ENCODE results near the gene MAPK4.

The MAPK4 gene

GRCh38 chr18:50623694-50624352, 63.9 kb downstream of the MAPK4 start:
- Histone ChIP-seq H3K27me3 (ENCODE audit: insufficient read depth, low read length) (no peaks in the 10 kb centered on the region), H2AFZ (ENCODE audit: low read length, unreplicated experiment) (no peak overlapping the region), H3K4me1 (ENCODE audit: control insufficient read depth, insufficient read depth, low read length, unreplicated experiment) (no peaks in the 10 kb centered on the region), H3K27ac (ENCODE audit: low read depth, low read length) (no peak overlapping the region), H3K79me2 (ENCODE audit: control insufficient read depth, insufficient read depth, low read length, unreplicated experiment) (no peaks in the 10 kb centered on the region), H3K4me3 (ENCODE audit: low read depth, low read length) (no peak overlapping the region), H3K36me3 (ENCODE audit: insufficient read depth, low read length) (no peaks in the 10 kb centered on the region)

GRCh38 chr18:50624981-50625380, 65.1 kb downstream of the MAPK4 start:
- H2AFZ ChIP-seq (ENCODE audit: low read length, unreplicated experiment), result no peak overlapping the region
- H3K4me1 ChIP-seq (ENCODE audit: control insufficient read depth, insufficient read depth, low read length, unreplicated experiment), result no peaks in the 10 kb centered on the region
- H3K36me3 ChIP-seq (ENCODE audit: insufficient read depth, low read length), result no peaks in the 10 kb centered on the region
- H3K79me2 ChIP-seq (ENCODE audit: control insufficient read depth, insufficient read depth, low read length, unreplicated experiment), result no peaks in the 10 kb centered on the region
- no peak overlapping the region for H3K27ac ChIP-seq (ENCODE audit: low read depth, low read length)
- H3K4me3 ChIP-seq (ENCODE audit: low read depth, low read length), result no peak overlapping the region
- no peaks in the 10 kb centered on the region for H3K27me3 ChIP-seq (ENCODE audit: insufficient read depth, low read length)

GRCh38 chr18:50626317-50626716, 66.4 kb downstream of the MAPK4 start:
- Histone ChIP-seq H3K4me1 (ENCODE audit: control insufficient read depth, insufficient read depth, low read length, unreplicated experiment) (no peaks in the 10 kb centered on the region), H2AFZ (ENCODE audit: low read length, unreplicated experiment) (no peak overlapping the region), H3K27me3 (ENCODE audit: insufficient read depth, low read length) (0 out of 2 replicates have a peak, but pooled peaks cover 3% of the 10 kb centered on the region), H3K36me3 (ENCODE audit: insufficient read depth, low read length) (no peaks in the 10 kb centered on the region), H3K79me2 (ENCODE audit: control insufficient read depth, insufficient read depth, low read length, unreplicated experiment) (no peaks in the 10 kb centered on the region), H3K27ac (ENCODE audit: low read depth, low read length) (no peak overlapping the region), H3K4me3 (ENCODE audit: low read depth, low read length) (no peak overlapping the region)

- Histone ChIP-seq H3K4me3 (ENCODE audit: low read depth, low read length) (no peak overlapping the region), H3K4me1 (ENCODE audit: control insufficient read depth, insufficient read depth, low read length, unreplicated experiment) (no peaks in the 10 kb centered on the region), H2AFZ (ENCODE audit: low read length, unreplicated experiment) (no peak overlapping the region), H3K27ac (ENCODE audit: low read depth, low read length) (no peak overlapping the region), H3K79me2 (ENCODE audit: control insufficient read depth, insufficient read depth, low read length, unreplicated experiment) (no peaks in the 10 kb centered on the region), H3K36me3 (ENCODE audit: insufficient read depth, low read length) (no peaks in the 10 kb centered on the region), H3K27me3 (ENCODE audit: insufficient read depth, low read length) (0 out of 2 replicates have a peak, but pooled peaks cover 7% of the 10 kb centered on the region)
Measured at GRCh38 chr18:50627594-50628532, 68.0 kb downstream of the MAPK4 start.

GRCh38 chr18:50628533-50628905, 68.6 kb downstream of the MAPK4 start:
- Histone ChIP-seq H3K27ac (ENCODE audit: low read depth, low read length) (no peak overlapping the region), H2AFZ (ENCODE audit: low read length, unreplicated experiment) (no peak overlapping the region), H3K36me3 (ENCODE audit: insufficient read depth, low read length) (no peaks in the 10 kb centered on the region), H3K4me3 (ENCODE audit: low read depth, low read length) (no peak overlapping the region), H3K27me3 (ENCODE audit: insufficient read depth, low read length) (0 out of 2 replicates have a peak, but pooled peaks cover 7% of the 10 kb centered on the region), H3K79me2 (ENCODE audit: control insufficient read depth, insufficient read depth, low read length, unreplicated experiment) (no peaks in the 10 kb centered on the region), H3K4me1 (ENCODE audit: control insufficient read depth, insufficient read depth, low read length, unreplicated experiment) (no peaks in the 10 kb centered on the region)

GRCh38 chr18:50629148-50629631, 69.3 kb downstream of the MAPK4 start:
- Histone ChIP-seq H2AFZ (ENCODE audit: low read length, unreplicated experiment) (no peak overlapping the region), H3K27ac (ENCODE audit: low read depth, low read length) (no peak overlapping the region), H3K4me3 (ENCODE audit: low read depth, low read length) (no peak overlapping the region), H3K4me1 (ENCODE audit: control insufficient read depth, insufficient read depth, low read length, unreplicated experiment) (no peaks in the 10 kb centered on the region), H3K36me3 (ENCODE audit: insufficient read depth, low read length) (no peaks in the 10 kb centered on the region), H3K79me2 (ENCODE audit: control insufficient read depth, insufficient read depth, low read length, unreplicated experiment) (no peaks in the 10 kb centered on the region), H3K27me3 (ENCODE audit: insufficient read depth, low read length) (0 out of 2 replicates have a peak, but pooled peaks cover 7% of the 10 kb centered on the region)

- no peak overlapping the region for H3K27ac ChIP-seq (ENCODE audit: low read depth, low read length)
- no peaks in the 10 kb centered on the region for H3K36me3 ChIP-seq (ENCODE audit: insufficient read depth, low read length)
- no peaks in the 10 kb centered on the region for H3K79me2 ChIP-seq (ENCODE audit: control insufficient read depth, insufficient read depth, low read length, unreplicated experiment)
Measured at GRCh38 chr18:50630895-50631294, 71.0 kb downstream of the MAPK4 start.

GRCh38 chr18:50632895-50633515, 73.1 kb downstream of the MAPK4 start:
- Histone ChIP-seq H3K36me3 (ENCODE audit: insufficient read depth, low read length) (no peaks in the 10 kb centered on the region), H3K27ac (ENCODE audit: low read depth, low read length) (no peak overlapping the region), H3K4me3 (ENCODE audit: low read depth, low read length) (no peak overlapping the region), H3K27me3 (ENCODE audit: insufficient read depth, low read length) (0 out of 2 replicates have a peak, but pooled peaks cover 7% of the 10 kb centered on the region), H2AFZ (ENCODE audit: low read length, unreplicated experiment) (no peak overlapping the region), H3K79me2 (ENCODE audit: control insufficient read depth, insufficient read depth, low read length, unreplicated experiment) (no peaks in the 10 kb centered on the region), H3K4me1 (ENCODE audit: control insufficient read depth, insufficient read depth, low read length, unreplicated experiment) (no peaks in the 10 kb centered on the region)

More at GRCh38 chr18:50630895-50631294, 71.0 kb downstream of the MAPK4 start:
- H3K27me3 ChIP-seq (ENCODE audit: insufficient read depth, low read length), result 0 out of 2 replicates have a peak, but pooled peaks cover 7% of the 10 kb centered on the region
- no peak overlapping the region for H3K4me3 ChIP-seq (ENCODE audit: low read depth, low read length)
- no peak overlapping the region for H2AFZ ChIP-seq (ENCODE audit: low read length, unreplicated experiment)
- no peaks in the 10 kb centered on the region for H3K4me1 ChIP-seq (ENCODE audit: control insufficient read depth, insufficient read depth, low read length, unreplicated experiment)

- Histone ChIP-seq H3K4me3 (ENCODE audit: low read depth, low read length) (no peak overlapping the region), H3K27ac (ENCODE audit: low read depth, low read length) (no peak overlapping the region), H3K79me2 (ENCODE audit: control insufficient read depth, insufficient read depth, low read length, unreplicated experiment) (no peaks in the 10 kb centered on the region), H3K36me3 (ENCODE audit: insufficient read depth, low read length) (no peaks in the 10 kb centered on the region), H2AFZ (ENCODE audit: low read length, unreplicated experiment) (no peak overlapping the region), H3K4me1 (ENCODE audit: control insufficient read depth, insufficient read depth, low read length, unreplicated experiment) (no peaks in the 10 kb centered on the region), H3K27me3 (ENCODE audit: insufficient read depth, low read length) (0 out of 2 replicates have a peak, but pooled peaks cover 7% of the 10 kb centered on the region)
Measured at GRCh38 chr18:50633992-50634391, 74.1 kb downstream of the MAPK4 start.

- Histone ChIP-seq H3K79me2 (ENCODE audit: control insufficient read depth, insufficient read depth, low read length, unreplicated experiment) (no peaks in the 10 kb centered on the region), H3K4me3 (ENCODE audit: low read depth, low read length) (no peak overlapping the region), H3K36me3 (ENCODE audit: insufficient read depth, low read length) (no peaks in the 10 kb centered on the region), H2AFZ (ENCODE audit: low read length, unreplicated experiment) (no peak overlapping the region), H3K27me3 (ENCODE audit: insufficient read depth, low read length) (0 out of 2 replicates have a peak, but pooled peaks cover 2% of the 10 kb centered on the region), H3K4me1 (ENCODE audit: control insufficient read depth, insufficient read depth, low read length, unreplicated experiment) (no peaks in the 10 kb centered on the region), H3K27ac (ENCODE audit: low read depth, low read length) (no peak overlapping the region)
Measured at GRCh38 chr18:50636366-50637057, 76.6 kb downstream of the MAPK4 start.

Measured in ACC112 (cell line).